HG03354 (cell line): ENCODE data around the gene ADAMTS7.
"Not testable (repeated sequence)": the region's sequence is repeated elsewhere in the genome, so short reads cannot be mapped to it uniquely, and the experiment has no call there.

Experiments
- ATAC-seq: cut with Tn5 transposase; IDR thresholded peaks from one replicate; pipeline ENCODE4 v1.9.1; 2021; ENCODE audit warnings: mild to moderate bottlenecking; ENCODE audit not compliant: unreplicated experiment, poor library complexity, severe bottlenecking

Gene ADAMTS7

DNA sequence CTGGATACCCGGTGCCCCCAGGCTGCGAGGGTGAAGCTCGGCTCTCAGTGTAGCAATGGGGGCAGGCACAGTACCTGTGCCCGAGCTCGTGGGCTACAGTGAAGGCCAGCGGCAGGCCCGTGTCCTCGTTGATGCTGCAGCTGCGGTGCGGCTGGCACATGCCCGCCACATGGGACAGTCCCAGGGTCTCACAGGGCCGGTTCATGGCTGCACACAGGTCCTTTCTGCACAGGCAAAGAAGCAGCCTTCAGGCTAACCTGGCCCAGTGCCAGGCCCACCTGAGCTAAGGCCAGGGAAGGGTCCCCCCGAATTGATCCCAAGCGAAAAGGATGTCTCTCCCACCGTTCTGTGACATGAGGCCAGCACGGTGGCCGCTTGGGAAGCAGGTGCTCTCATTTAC is 21.6 kb downstream of the ADAMTS7 start:
- ATAC-seq = no peak

DNA sequence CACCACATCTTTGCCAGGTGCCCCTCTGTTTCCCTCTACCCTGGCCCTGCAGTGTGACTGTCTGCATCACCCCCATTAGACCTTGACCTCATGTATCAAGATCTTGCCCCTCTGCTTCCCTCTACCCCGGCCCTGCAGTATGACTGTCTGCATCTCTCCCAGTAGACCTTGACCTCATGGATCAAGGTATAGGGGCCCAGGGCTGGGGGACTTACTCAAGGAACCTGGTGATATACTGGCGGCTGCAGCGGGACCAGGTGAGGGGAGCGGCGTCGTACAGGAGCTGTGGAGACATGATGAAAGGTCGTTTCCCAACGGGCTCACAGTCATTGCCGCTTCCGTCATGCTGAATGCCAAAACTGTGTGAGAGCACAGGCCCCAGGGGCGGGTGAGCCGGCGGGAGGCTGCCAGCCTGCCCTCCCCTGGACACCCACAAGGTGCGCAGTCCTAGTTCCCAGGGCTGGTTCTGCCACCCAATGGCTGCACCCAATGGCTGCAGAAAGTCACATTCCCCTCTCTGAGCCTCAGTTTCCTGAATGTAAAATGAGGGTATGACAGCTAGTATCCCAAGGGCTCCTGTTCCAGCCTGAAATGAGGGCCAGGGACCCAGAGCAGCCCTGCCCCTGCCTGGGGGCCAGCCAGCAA is 23.1 kb downstream of the ADAMTS7 start:
- ATAC-seq = no peak

DNA sequence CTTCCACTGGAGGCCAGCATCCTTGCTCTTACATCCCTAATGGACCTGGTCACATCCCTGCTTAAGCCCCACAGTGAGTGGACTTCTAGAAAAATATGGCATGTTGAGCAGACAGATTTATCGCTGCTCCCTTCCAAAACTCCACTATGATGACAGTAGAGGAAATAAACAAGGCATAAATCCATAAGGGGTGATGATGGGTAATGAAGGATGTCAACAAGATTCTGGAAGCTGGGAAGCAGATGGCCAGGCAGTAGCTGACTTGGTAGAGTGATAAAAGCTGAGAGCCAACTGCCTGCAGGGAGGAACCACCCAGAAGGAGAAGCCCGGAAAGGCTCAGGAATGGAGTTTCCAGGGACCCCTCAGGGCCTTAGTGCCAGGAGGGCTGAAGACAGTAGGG is 28.9 kb downstream of the ADAMTS7 start:
- not testable (repeated sequence) for ATAC-seq

DNA sequence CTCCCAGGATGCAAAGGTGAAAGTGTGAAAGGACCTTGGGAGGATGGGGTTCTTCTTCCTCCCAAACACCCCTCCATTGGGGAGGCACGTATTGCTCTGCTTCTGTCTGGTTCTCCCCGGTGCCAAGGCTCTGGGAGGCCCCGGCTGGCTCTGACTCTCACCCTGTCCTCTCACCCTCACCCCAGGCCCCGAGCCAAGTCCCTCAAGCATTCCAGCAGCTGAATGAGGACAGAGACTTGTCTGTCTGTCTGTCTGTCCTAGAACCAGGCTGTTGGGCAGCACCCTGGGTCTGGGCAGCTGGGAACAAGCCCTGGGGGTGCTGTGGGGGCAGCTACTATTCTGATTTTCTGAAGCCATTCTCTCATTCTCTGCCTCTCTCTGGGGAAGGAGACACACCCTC is 29.9 kb downstream of the ADAMTS7 start:
- ATAC-seq = not testable (repeated sequence)

GRCh38 chr15:78779975-78780374 is 31.3 kb downstream of the ADAMTS7 start:
- not testable (repeated sequence) for ATAC-seq

DNA sequence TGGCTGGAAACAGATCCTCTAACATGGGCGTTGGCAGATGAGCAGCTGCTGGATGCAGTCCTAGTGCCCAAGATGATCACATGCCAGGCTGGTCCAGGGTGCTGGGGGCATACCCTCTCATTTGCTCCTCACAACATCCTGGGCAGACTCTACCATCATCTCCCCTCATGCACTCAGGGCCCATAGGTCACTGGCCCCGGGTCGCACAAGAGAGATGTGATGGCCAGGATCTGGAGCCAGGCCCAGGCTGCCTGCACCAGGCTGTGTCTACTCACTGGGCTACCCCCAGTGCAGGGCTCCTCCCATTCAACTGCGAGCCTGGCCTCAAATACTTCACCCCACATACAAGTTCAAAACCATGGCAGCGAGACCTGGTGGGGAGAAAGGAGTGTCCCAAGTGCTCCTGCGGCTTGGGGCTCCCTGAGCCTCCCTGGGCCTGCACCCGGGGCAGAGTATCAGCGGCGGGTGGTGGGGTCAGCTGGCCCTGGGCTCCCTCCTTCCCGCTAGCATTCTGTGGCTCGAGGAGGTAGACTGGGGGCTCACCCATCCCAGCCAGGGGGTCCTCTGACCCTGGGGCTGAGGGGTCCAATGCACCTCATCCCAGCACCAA is 32.0 kb downstream of the ADAMTS7 start:
- ATAC-seq = not testable (repeated sequence)

DNA sequence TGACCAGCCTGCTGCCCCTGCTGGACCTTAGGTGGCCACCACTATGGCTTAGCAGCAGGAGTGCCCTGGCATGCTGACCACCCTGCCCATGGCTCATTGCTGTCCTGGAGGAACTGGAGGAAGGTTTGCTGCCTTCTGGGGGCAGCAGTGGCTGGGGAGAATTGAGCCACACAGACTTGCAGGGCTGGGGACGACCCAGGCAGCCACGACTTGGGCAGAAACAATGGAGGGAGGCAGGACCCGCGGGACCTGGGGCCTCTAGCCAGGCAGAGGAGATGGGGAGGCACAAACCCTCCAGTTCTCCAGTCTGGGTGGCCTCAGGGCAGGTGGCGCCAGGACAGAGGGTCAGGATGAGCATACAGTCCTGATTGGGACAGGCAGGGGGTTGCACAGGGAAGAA is 32.8 kb downstream of the ADAMTS7 start:
- no peak for ATAC-seq

DNA sequence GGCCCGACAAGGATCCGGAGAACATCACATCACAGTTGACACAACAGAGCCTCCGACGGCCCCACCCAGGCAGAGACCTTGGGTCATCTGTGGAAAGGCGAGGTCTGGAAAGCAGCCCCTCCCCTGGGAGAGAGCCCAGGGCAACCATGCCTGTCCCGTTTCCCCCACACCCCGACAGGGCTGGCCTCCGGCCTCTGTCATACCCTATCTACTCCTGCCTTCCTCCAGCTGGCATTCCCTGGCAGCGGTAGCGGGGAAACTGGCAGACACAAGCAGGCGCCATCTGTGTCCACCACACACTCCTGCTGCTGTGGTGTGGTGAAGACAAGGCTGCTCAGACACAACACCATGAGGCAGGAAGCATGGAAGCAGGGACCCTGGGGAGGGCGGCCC is 33.3 kb downstream of the ADAMTS7 start:
- not testable (repeated sequence) for ATAC-seq

DNA sequence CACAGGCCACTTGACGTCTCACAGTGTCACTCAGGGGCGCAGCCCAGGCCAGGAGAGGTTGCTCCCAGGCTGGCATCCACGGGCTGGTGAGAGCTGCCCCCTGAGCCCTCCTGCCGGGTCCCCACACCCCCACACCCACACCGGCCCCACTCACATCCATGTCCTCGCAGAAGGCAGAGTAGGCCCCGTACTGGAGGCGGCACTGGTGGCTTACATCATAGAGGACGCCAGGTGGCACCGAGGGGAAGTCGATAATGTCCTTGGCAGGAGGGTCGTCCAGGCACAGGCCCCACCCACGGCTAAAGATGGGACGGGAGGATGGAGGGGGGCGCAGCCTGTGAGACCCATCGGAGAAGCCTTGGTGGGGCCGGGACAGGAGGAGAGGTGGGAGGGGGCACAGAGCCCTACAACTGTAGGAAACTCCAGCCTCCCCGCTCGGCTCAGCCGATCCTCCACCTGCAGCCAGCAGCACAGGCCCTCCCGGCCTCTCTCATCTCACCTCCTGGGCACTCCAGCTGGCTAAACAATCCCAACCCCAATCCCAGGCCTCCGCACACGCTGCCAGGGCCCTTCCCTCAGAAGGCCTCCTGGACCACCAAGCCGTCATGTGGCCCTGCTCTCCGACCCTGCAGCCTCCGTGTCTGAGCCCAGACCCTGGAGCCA is 33.8 kb downstream of the ADAMTS7 start:
- not testable (repeated sequence) for ATAC-seq

GRCh38 chr15:78776046-78776925 is 35.0 kb downstream of the ADAMTS7 start:
- not testable (repeated sequence) for ATAC-seq

DNA sequence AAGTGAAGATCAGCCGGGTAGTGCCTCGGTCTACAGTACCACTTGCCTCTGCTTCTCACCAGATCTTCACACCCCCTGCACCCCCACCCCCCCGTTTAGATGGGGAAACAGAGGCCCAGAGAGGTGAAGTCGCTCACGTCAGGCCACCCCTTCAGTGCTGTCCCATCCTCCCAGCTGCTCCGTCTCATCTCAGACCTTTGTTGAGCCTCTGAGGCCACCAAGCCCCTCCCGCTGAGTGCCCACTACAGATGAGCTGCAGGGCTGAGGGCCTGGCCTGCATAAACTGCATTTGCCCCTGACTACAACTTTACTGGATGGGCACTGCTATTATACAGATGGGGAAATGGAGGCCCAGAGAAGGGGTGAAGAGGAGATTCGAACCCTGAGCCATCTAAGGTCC is 35.8 kb downstream of the ADAMTS7 start:
- ATAC-seq = no peak

DNA sequence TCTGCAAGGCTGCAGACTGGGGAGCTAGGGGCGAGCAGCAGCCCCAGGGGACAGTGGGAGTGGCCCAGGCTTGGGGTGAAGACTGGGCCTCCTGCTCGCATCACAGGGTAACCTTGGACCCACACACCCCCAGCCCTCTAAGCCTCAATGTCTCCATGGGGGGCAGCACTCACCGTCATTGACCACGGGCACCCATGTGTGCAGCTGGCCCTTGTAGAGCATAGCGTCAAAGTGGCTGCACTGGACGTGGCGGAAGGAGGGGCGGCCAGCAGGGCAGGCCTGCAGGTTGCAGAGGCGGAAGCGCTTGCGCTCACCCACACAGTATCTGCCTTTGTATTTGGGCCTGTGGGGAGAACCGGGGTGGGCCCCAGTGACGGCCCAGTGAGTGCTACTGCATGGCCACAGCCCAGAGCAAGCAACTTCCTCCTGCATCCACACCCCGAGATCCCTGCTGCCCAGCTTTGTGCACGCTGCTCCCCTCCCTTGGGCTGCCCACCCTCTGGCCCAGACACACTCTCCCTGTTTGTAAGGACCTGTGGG is 36.7 kb downstream of the ADAMTS7 start:
- ATAC-seq = not testable (repeated sequence)

DNA sequence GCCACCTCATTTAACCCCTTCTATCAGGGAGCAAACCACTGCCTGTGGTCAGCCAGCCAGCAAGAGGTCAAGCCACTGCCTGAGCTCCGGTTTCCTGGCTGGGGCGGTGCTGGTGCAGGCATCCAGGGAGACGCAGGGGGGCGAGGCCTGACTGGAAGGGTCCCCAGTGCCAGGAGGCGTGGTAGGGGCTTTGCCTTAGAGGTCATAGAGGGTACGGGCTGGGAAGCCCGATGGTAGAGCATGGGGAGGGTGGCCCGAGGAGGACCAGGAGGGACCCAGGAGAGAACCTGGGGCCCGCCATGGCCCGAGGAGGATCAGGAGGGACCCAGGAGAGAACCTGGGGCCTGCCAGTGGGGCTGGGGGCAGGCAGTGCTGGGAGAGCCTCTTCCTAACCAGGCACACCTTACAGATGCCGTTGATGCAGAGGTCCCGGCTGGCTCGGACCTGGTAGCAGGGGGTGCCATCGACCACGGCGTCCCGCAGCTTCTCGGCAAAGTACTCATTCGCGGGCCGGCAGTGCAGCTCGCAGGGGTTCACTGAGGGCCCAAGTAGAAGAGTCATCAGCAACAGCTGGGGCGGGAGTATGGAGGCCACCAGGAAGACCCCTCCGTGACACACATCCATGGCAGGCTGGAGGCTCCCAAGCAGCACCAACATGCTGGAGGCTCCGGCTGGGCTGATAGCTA is 37.4 kb downstream of the ADAMTS7 start:
- not testable (repeated sequence) for ATAC-seq

GRCh38 chr15:78772738-78773137 is 38.5 kb downstream of the ADAMTS7 start:
- ATAC-seq = no peak

GRCh38 chr15:78771436-78772000 is 39.7 kb downstream of the ADAMTS7 start:
- not testable (repeated sequence) for ATAC-seq

- not testable (repeated sequence) for ATAC-seq
Observed at GRCh38 chr15:78771020-78771419, 40.2 kb downstream of the ADAMTS7 start.

- ATAC-seq = not testable (repeated sequence)
Observed at GRCh38 chr15:78769473-78770225, 41.6 kb downstream of the ADAMTS7 start.
